Karpas-422 (cell line): ENCODE measurements around the gene MAPRE2. TPM values are rescaled to one million over a fixed set of nuclear protein-coding genes. Genes with fewer than 3 reads are reported as not detected.
"Not testable (repeated sequence)": the region's sequence is repeated elsewhere in the genome, so short reads cannot be mapped to it uniquely, and the experiment has no call there.

Experiments used
- DNase-seq: peaks from one replicate; pipeline ENCODE4 v3.0.0-alpha.2; 2015
- H2AFZ ChIP-seq: fragments of 200-600 bp; sonication (generic); 2 replicates; pipeline ENCODE4 v1.6.1; 2014; ENCODE audit warnings: antibody characterized with exemption, low read length, mixed read lengths
- H3K27ac ChIP-seq: fragments of 200-600 bp; sonication (generic); 2 replicates; pipeline ENCODE4 v1.5.1; 2014; ENCODE audit warnings: mild to moderate bottlenecking, low read length, moderate library complexity
- H3K27me3 ChIP-seq: fragments of 200-600 bp; sonication (generic); 2 replicates; pipeline ENCODE4 v1.6.1; 2014; ENCODE audit warnings: low read length, mixed read lengths
- H3K36me3 ChIP-seq: fragments of 200-600 bp; sonication (generic); 2 replicates; pipeline ENCODE4 v1.6.1; 2014; ENCODE audit warnings: low read length, mixed read lengths; ENCODE audit not compliant: insufficient read depth
- H3K4me1 ChIP-seq: fragments of 200-600 bp; sonication (generic); 2 replicates; pipeline ENCODE4 v1.6.1; 2014; ENCODE audit warnings: mild to moderate bottlenecking, low read length, mixed read lengths
- H3K4me2 ChIP-seq: fragments of 200-600 bp; sonication (generic); 2 replicates; pipeline ENCODE4 v1.6.1; 2014; ENCODE audit warnings: low read length, low read depth, mild to moderate bottlenecking; ENCODE audit not compliant: poor library complexity, severe bottlenecking
- H3K4me3 ChIP-seq: fragments of 200-600 bp; sonication (generic); 2 replicates; pipeline ENCODE4 v1.5.1; 2014; ENCODE audit warnings: mild to moderate bottlenecking, antibody characterized with exemption, low read length, mixed read lengths
- H3K79me2 ChIP-seq: fragments of 200-600 bp; sonication (generic); 2 replicates; pipeline ENCODE4 v1.6.1; 2014; ENCODE audit warnings: mild to moderate bottlenecking, low read length, mixed read lengths
- H3K9ac ChIP-seq: fragments of 200-600 bp; sonication (generic); 2 replicates; pipeline ENCODE4 v1.6.0; 2014; ENCODE audit warnings: low read length
- H3K9me2 ChIP-seq: fragments of 200-600 bp; sonication (generic), shearing (Covaris generic); replicated peaks from 2 replicates; pipeline ENCODE4 v1.6.0; 2014; ENCODE audit warnings: mild to moderate bottlenecking, low read length, moderate library complexity; ENCODE audit not compliant: insufficient read depth
- H3K9me3 ChIP-seq: fragments of 300-700, 200-600 bp; sonication (generic); 2 replicates; pipeline ENCODE4 v1.6.1; 2014; ENCODE audit warnings: low read length, mixed read lengths
- H4K20me1 ChIP-seq: fragments of 200-600 bp; sonication (generic); 2 replicates; pipeline ENCODE4 v1.6.1; 2014; ENCODE audit warnings: mild to moderate bottlenecking, antibody characterized with exemption, low read length, low read depth; ENCODE audit not compliant: insufficient read depth
- total RNA-seq: library from RNA; depleted of rRNA; stranded (reverse); fragments of >200 nt; shearing (Covaris generic); gene quantifications from 2 replicates; pipeline ENCODE4 v1.2.3, GENCODE V29; 2014; ENCODE audit warnings: low replicate concordance

The MAPRE2 gene
- total RNA-seq, 1 experiment from 2014 or later = 267 TPM

DNA sequence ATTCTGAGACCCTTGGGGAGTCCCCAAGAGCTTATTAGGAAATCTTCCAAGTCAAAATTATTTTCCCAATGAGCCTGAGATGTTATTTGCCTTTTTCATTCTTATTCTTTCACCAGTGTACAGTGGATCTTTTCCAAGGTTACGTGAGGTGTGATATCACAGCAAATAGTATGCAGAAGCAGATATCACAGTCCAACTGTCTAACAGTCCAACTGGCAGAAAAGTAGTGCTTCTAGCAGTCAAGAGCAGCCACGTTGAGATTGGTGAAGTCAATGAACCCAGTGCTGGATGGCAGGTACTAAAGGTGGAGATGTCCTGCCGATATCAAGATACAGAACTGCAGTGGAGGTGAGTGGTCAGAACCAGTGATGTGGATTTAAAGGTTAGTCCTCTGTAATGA is 120.7 kb downstream of the MAPRE2 start:
- H3K79me2 ChIP-seq = no peaks in the 10 kb centered on the region
- no peak for DNase-seq
- peak overlapping the region; percentile 46; the same call in 1 of the 2 replicates for H3K9ac ChIP-seq
- no peaks in the 10 kb centered on the region for H3K27me3 ChIP-seq
- no peaks in the 10 kb centered on the region for H4K20me1 ChIP-seq
- H3K27ac ChIP-seq = peak overlapping the region; percentile 87
- H3K9me3 ChIP-seq = no peaks in the 10 kb centered on the region
- peak overlapping the region; percentile 43 for H3K4me2 ChIP-seq
- H3K4me1 ChIP-seq = peaks cover 63% of the 10 kb centered on the region
- no peak overlapping the region for H2AFZ ChIP-seq
- no peaks in the 10 kb centered on the region for H3K36me3 ChIP-seq
- no peak overlapping the region for H3K4me3 ChIP-seq
- H3K9me2 ChIP-seq = no peaks in the 10 kb centered on the region

- Histone ChIP-seq H3K27ac (peak overlapping the region; percentile 87), H3K79me2 (no peaks in the 10 kb centered on the region), H3K4me3 (no peak overlapping the region), H2AFZ (peak overlapping the region; percentile 34; the same call in 1 of the 2 replicates), H3K36me3 (no peaks in the 10 kb centered on the region), H3K4me2 (peak overlapping the region; percentile 49), H3K9me3 (no peaks in the 10 kb centered on the region), H3K9me2 (no peaks in the 10 kb centered on the region), H3K4me1 (peaks cover 63% of the 10 kb centered on the region), H3K9ac (no peak overlapping the region), H3K27me3 (no peaks in the 10 kb centered on the region), H4K20me1 (no peaks in the 10 kb centered on the region)
- no peak for DNase-seq
These were observed 121.9 kb downstream of the MAPRE2 start for GRCh38 chr18:35163014-35163539.

DNA sequence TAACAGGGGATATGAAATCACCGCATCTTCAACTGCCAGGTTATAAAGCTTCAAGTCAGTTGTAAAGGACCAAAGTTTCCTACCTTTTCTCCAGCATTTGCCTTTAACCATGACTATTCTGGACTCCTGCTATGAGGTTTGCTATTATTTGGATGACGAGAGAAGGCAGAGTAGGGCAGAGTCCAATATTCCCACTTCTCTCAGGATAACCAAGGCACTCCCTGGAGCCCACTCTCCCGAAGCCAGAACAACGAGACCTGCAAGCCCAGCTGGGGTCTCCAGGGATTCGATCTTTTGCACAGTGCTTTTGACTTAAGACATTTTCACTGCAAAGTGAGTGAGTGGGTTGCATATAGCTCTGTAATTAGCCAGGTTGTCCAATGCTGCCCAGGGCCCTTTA is 122.5 kb downstream of the MAPRE2 start:
- Histone ChIP-seq H3K9me3 (no peaks in the 10 kb centered on the region), H3K4me2 (peak overlapping the region; percentile 49), H3K4me1 (peaks cover 56% of the 10 kb centered on the region), H3K27ac (peak overlapping the region; percentile 87), H3K9ac (peak overlapping the region; percentile 15; the same call in 1 of the 2 replicates), H3K9me2 (no peaks in the 10 kb centered on the region), H3K4me3 (no peak overlapping the region), H3K27me3 (no peaks in the 10 kb centered on the region), H3K79me2 (no peaks in the 10 kb centered on the region), H2AFZ (peak overlapping the region; percentile 34; the same call in 1 of the 2 replicates), H3K36me3 (no peaks in the 10 kb centered on the region), H4K20me1 (no peaks in the 10 kb centered on the region)
- no peak for DNase-seq

GRCh38 chr18:35164133-35164532 is 122.9 kb downstream of the MAPRE2 start:
- Histone ChIP-seq H3K4me1 (peaks cover 52% of the 10 kb centered on the region), H3K4me2 (peak overlapping the region; percentile 49), H3K36me3 (no peaks in the 10 kb centered on the region), H3K27me3 (no peaks in the 10 kb centered on the region), H3K9ac (peak overlapping the region; percentile 15; the same call in 1 of the 2 replicates), H3K79me2 (no peaks in the 10 kb centered on the region), H3K9me2 (no peaks in the 10 kb centered on the region), H4K20me1 (no peaks in the 10 kb centered on the region), H2AFZ (no peak overlapping the region; the same call in 1 of the 2 replicates), H3K27ac (peak overlapping the region; percentile 87), H3K9me3 (no peaks in the 10 kb centered on the region), H3K4me3 (no peak overlapping the region)
- no peak for DNase-seq

DNA sequence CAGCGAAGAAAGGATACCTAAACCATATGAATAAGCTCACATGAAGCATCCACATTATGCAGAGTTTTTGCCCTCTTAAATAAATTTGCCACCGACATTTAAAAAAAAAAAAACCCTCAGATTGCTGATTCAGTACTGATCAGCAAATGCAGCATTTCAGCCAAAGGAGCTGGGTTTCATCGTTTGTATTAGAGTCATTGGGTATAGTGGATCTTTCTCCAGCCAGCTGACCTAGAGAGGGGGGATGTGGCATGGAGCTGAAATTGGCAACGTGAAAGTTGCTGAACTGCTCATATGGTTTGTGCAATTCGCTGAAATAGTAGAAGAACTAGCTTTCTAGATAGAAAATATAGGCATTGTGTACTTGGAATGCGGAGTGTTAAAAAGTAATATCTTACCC is 126.1 kb downstream of the MAPRE2 start:
- Histone ChIP-seq H3K36me3 (no peaks in the 10 kb centered on the region), H3K9me2 (no peaks in the 10 kb centered on the region), H3K27ac (no peak overlapping the region; the same call in 1 of the 2 replicates), H3K4me2 (no peak overlapping the region), H3K9ac (no peak overlapping the region), H3K27me3 (no peaks in the 10 kb centered on the region), H3K4me1 (peaks cover 40% of the 10 kb centered on the region), H2AFZ (no peak overlapping the region), H3K9me3 (no peaks in the 10 kb centered on the region), H3K4me3 (no peak overlapping the region), H4K20me1 (no peaks in the 10 kb centered on the region), H3K79me2 (no peaks in the 10 kb centered on the region)
- DNase-seq = no peak

- Histone ChIP-seq H3K4me2 (no peak overlapping the region), H3K4me1 (peaks cover 40% of the 10 kb centered on the region), H3K27ac (no peak overlapping the region; the same call in 1 of the 2 replicates), H3K9ac (no peak overlapping the region), H3K79me2 (no peaks in the 10 kb centered on the region), H3K9me2 (no peaks in the 10 kb centered on the region), H3K4me3 (no peak overlapping the region), H3K27me3 (no peaks in the 10 kb centered on the region), H4K20me1 (no peaks in the 10 kb centered on the region), H2AFZ (no peak overlapping the region), H3K36me3 (no peaks in the 10 kb centered on the region), H3K9me3 (no peaks in the 10 kb centered on the region)
- no peak for DNase-seq
These were observed 126.6 kb downstream of the MAPRE2 start for GRCh38 chr18:35167857-35168256.

- H3K4me2 ChIP-seq, H2AFZ ChIP-seq, H3K27ac ChIP-seq, H4K20me1 ChIP-seq, H3K9me3 ChIP-seq, H3K9ac ChIP-seq, H3K36me3 ChIP-seq, H3K27me3 ChIP-seq, H3K9me2 ChIP-seq, DNase-seq, H3K79me2 ChIP-seq, H3K4me3 ChIP-seq: not testable (repeated sequence)
- H3K4me1 ChIP-seq = peaks cover 48% of the 10 kb centered on the region
These were observed 129.1 kb downstream of the MAPRE2 start for GRCh38 chr18:35170323-35170722.

- H3K4me2 ChIP-seq = no peak overlapping the region
- no peaks in the 10 kb centered on the region for H3K79me2 ChIP-seq
- H3K9me3 ChIP-seq = no peaks in the 10 kb centered on the region
- peak overlapping the region; percentile 97 for H3K27ac ChIP-seq
- H3K36me3 ChIP-seq = peaks cover 5% of the 10 kb centered on the region; the same call in 1 of the 2 replicates
- H3K4me1 ChIP-seq = peaks cover 56% of the 10 kb centered on the region
- 0 out of 2 replicates have a peak overlapping the region, but pooled peaks have one; percentile 29 for H2AFZ ChIP-seq
- H4K20me1 ChIP-seq = no peaks in the 10 kb centered on the region
- no peak overlapping the region for H3K9ac ChIP-seq
- no peaks in the 10 kb centered on the region for H3K9me2 ChIP-seq
- no peak for DNase-seq
- H3K4me3 ChIP-seq = no peak overlapping the region
- no peaks in the 10 kb centered on the region for H3K27me3 ChIP-seq
These were observed 130.2 kb downstream of the MAPRE2 start for GRCh38 chr18:35171315-35171987.
